CD4-positive, alpha-beta memory T cell (primary cell): ENCODE results near the gene HOXD10. TPM values are rescaled to one million over a fixed set of nuclear protein-coding genes. Genes with fewer than 3 reads are reported as not detected.

Experiments used
- CTCF ChIA-PET: fragments of 350-600 bp; sonication (Branson Sonifier 250); formaldehyde crosslinking; loops from one replicate; lab custom pipeline; 2021; ENCODE audit warnings: inconsistent platforms; ENCODE audit not compliant: partially characterized antibody; lab: Charles Lee
- POLR2A ChIA-PET: fragments of 350-600 bp; sonication (Branson Sonifier 250); formaldehyde crosslinking; loops from one replicate; lab custom pipeline; 2021; ENCODE audit not compliant: partially characterized antibody; lab: Charles Lee
- DNase-seq, 5 donors: peaks; one replicate each; pipeline versions ENCODE4 v3.0.0 to v3.0.0-alpha.2; 2020 to 2022; ENCODE audit warnings: mixed read lengths in 1 of 5
- H3K27ac ChIP-seq: one replicate; pipeline ENCODE4 v1.7.0; 2013; ENCODE audit warnings: low read depth, low read length
- H3K27me3 ChIP-seq: 2 replicates; pipeline ENCODE4 v1.7.0; 2013; ENCODE audit warnings: mild to moderate bottlenecking, low read length, moderate library complexity; ENCODE audit not compliant: insufficient read depth
- H3K36me3 ChIP-seq: 2 replicates; pipeline ENCODE4 v1.7.0; 2013; ENCODE audit warnings: mild to moderate bottlenecking, low read length, moderate library complexity; ENCODE audit not compliant: insufficient read depth
- H3K4me1 ChIP-seq: 2 replicates; pipeline ENCODE4 v1.7.0; 2013; ENCODE audit warnings: mild to moderate bottlenecking, low read length, moderate library complexity; ENCODE audit not compliant: insufficient read depth
- H3K4me3 ChIP-seq, 2 donors: one replicate each; pipeline ENCODE4 v1.7.0; 2013; ENCODE audit warnings: low read length in 2 of 2, mild to moderate bottlenecking in 1 of 2
- H3K9me3 ChIP-seq, 2 donors: one replicate each; pipeline ENCODE4 v1.7.0; 2013; ENCODE audit warnings: low read length in 2 of 2, control low read depth in 1 of 2; ENCODE audit not compliant: control insufficient read depth in 1 of 2
- H3K27ac Mint-ChIP-seq, 7 donors: one replicate each; pipeline ENCODE4 v1.8.0; 2020 to 2021; ENCODE audit warnings: mixed read lengths in 7 of 7, mild to moderate bottlenecking in 6 of 7, inconsistent platforms in 3 of 7, moderate library complexity in 3 of 7
- H3K27me3 Mint-ChIP-seq, 2 donors: one replicate each; pipeline ENCODE4 v1.8.0; 2020 to 2021; ENCODE audit warnings: mixed read lengths in 2 of 2
- H3K36me3 Mint-ChIP-seq, 2 donors: one replicate each; pipeline ENCODE4 v1.8.0; 2020 to 2021; ENCODE audit warnings: mixed read lengths in 2 of 2, inconsistent platforms in 1 of 2, mild to moderate bottlenecking in 1 of 2
- H3K4me1 Mint-ChIP-seq, 4 donors: one replicate each; pipeline ENCODE4 v1.8.0; 2020 to 2021; ENCODE audit warnings: mixed read lengths in 4 of 4, mild to moderate bottlenecking in 1 of 4
- H3K4me3 Mint-ChIP-seq, 8 donors: one replicate each; pipeline ENCODE4 v1.8.0; 2020 to 2021; ENCODE audit warnings: mixed read lengths in 8 of 8, mild to moderate bottlenecking in 7 of 8, moderate library complexity in 6 of 8, inconsistent platforms in 3 of 8
- H3K9me3 Mint-ChIP-seq, 8 donors: one replicate each; pipeline ENCODE4 v1.8.0; 2020 to 2021; ENCODE audit warnings: mixed read lengths in 8 of 8, mild to moderate bottlenecking in 5 of 8, inconsistent platforms in 3 of 8, moderate library complexity in 1 of 8
- intact Hi-C: fragments of 100-400 bp; cut with micrococcal nuclease; formaldehyde crosslinking; loops from one replicate; pipeline ENCODE4 v1.15.1; 2023
- polyA plus RNA-seq, 2 donors: library from polyadenylated mRNA; unstranded; fragments of 300-500 nt; fragmentation: Illumina TruSeq; gene quantifications; one replicate each; pipeline ENCODE4 v1.2.3, GENCODE V29; 2021
- total RNA-seq, 2 experiments: library from RNA; stranded (reverse); gene quantifications; one replicate each; pipeline ENCODE4 v1.2.3, GENCODE V29; 2021

Gene HOXD10
- total and polyA plus RNA-seq, 4 experiments from 2014 or later, result not detected

DNA sequence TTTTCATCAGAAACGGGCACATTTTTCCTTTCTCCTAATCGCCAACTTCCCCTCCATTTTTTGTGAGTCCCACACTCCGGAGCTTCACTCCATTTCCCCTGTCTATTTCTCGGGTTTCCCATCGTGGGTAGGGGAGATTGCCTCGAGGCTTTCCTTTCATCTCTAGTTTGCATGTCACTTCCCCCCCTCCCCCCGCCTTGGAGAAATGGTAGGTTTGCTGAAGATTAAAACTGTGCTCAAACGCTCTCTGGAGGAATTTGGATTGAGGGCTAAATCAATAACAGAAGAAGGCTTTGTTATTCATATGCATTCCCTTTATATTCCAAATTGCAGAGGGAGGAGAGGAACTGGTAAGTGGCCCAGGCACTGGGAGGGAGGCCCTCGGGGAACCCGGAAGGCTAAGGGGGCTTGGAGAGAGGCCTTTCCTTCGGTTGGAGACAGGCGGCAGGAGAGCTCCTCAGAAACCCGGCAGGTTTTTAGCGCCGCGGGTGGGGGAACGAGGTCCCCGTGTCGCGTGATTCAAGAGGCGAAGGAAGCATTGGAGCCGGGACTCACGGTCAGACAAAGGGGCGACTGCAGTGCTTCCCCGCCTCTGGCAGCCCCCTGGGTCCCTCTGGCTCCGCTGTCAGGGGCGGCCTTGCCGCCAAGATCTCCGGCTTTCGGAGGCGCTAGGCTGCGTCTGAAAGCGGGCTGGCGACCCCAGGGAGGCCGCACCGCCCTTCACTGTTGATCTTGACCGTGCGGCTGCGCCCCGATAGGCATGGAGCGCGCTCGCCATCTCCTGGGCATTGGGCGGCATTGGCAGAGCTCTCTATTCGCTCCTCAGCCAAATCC, 19.4 kb upstream of the HOXD10 start:
- POLR2A ChIA-PET, result interaction anchor here (1.2 kb wide), 1 partner anchor 12 kb away, joined by 3 read pairs; no protein-coding TSS in a partner anchor
- Mint-ChIP-seq H3K27ac (peak overlapping the region in 3 of 7 donors; percentile 3 to 83 (median 42)), H3K4me1 (peaks cover 12 to 39% (median 28%) of the 10 kb centered on the region in 4 donors), H3K27me3 (peaks cover 77 to 78% of the 10 kb centered on the region in 2 donors), H3K4me3 (peak overlapping the region; percentile 51 to 87 (median 82)), H3K36me3 (peaks cover 0 to 8% of the 10 kb centered on the region in 2 donors), H3K9me3 (peaks cover 0 to 34% (median 16%) of the 10 kb centered on the region in 8 donors)
- CTCF ChIA-PET, result interaction anchor here (0.5 to 4.1 kb wide), 28 partner anchors 8 to 1400 kb away, joined by 3 to 111 read pairs (median 3); partner anchors contain the start of gene LNPK
- peaks cover 27% of the 10 kb centered on the region for H3K4me1 ChIP-seq
- DNase-seq, result peak in 4 of 5 donors; percentile 56 to 61 (median 56)
- intact Hi-C loops, result loop anchor here (1.0 to 2.0 kb wide), 4 partner anchors 9 to 1060 kb away; no protein-coding TSS in a partner anchor
- peaks cover 78% of the 10 kb centered on the region for H3K27me3 ChIP-seq
- peak overlapping the region; percentile 1 to 54 for H3K4me3 ChIP-seq
- H3K27ac ChIP-seq, result no peak overlapping the region
- no peaks in the 10 kb centered on the region for H3K36me3 ChIP-seq
- H3K9me3 ChIP-seq, result no peaks in the 10 kb centered on the region

DNA sequence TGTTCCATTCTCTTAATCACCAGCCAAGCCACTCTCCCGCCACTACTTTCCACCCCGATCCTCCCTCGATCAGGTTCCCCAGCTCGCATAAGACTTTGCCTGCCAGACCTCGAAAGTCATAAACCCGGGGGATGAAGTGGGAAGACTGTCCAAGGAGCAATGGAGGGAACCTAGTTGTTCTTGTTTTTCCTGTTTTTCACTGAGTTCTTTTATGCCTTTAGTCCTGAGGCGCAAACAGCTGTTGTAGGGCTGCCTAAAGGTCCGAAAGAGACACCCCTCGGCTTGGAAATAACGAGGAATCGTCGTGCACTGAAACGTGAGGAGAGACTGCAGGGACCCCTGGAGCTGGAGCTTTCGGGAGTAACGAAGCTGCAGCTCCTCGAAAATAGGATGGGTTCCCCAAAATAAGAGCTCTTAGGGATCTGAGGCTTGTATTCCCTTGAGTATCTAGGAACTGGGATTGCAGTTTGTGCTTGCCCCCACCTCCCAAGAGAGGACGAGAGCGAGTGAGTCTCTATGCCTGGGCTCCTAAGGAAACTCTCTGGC, 18.7 kb upstream of the HOXD10 start:
- CTCF ChIA-PET, result interaction anchor here (0.5 to 4.1 kb wide), 22 partner anchors 9 to 1401 kb away, joined by 3 to 111 read pairs (median 3); partner anchors contain the start of gene LNPK
- Mint-ChIP-seq H3K4me3 (peak overlapping the region; percentile 51 to 87 (median 82)), H3K36me3 (peaks cover 0 to 8% of the 10 kb centered on the region in 2 donors), H3K4me1 (peaks cover 12 to 39% (median 28%) of the 10 kb centered on the region in 4 donors), H3K27me3 (peaks cover 83 to 85% of the 10 kb centered on the region in 2 donors), H3K9me3 (peaks cover 0 to 34% (median 19%) of the 10 kb centered on the region in 8 donors), H3K27ac (peak overlapping the region in 2 of 7 donors; percentile 3 to 83)
- Histone ChIP-seq H3K27me3 (peaks cover 85% of the 10 kb centered on the region), H3K36me3 (no peaks in the 10 kb centered on the region), H3K9me3 (no peaks in the 10 kb centered on the region), H3K4me3 (peak overlapping the region in 1 of 2 donors; percentile 54), H3K4me1 (peaks cover 27% of the 10 kb centered on the region), H3K27ac (no peak overlapping the region)
- POLR2A ChIA-PET, result no interaction called here
- intact Hi-C loops, result loop anchor here (1.0 to 2.0 kb wide), 3 partner anchors 19 to 1061 kb away; no protein-coding TSS in a partner anchor
- DNase-seq, result no peak

DNA sequence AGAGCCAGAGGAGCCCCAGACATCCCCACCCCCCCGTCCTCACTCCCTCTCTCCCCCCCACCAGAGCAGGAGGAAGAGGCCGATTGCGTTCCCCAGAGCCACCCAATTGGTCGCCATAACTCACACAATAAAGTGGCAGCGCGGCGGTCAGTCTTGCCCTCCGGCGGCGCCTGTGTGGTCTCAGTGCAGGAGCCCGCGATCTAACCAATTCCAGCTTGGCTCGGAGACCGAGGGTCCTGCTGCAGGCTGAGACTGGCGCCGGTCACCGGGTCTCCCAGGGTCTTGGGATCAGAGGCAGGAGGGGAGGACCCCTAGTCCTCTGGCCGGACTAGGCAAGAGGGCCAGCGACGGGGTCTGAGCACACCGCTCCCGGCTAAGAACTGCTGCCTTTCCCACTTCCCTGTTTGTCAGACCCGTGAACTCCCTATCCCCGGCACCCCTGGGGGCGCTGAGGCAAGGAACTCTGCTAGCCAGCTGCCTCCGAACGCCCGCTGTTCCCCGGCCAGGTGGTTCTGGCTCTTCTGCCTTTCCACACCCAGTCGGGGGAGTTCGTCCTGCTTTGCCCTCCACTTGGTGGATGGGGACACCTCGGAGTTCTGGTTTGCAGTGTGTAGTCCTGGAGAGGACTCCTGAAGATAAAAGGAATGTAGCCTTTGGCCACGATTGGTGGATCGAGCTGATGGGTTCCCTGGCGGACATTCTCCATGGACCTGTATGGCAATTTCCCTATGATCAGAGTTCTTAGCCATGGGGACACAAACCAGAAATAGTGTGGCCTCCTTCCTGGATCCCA, 18.0 kb upstream of the HOXD10 start:
- Mint-ChIP-seq H3K4me3 (peak overlapping the region in 4 of 8 donors; percentile 20 to 73 (median 28)), H3K9me3 (peaks cover 0 to 28% (median 17%) of the 10 kb centered on the region in 8 donors), H3K27ac (peak overlapping the region in 2 of 7 donors; percentile 29 to 83), H3K4me1 (peaks cover 12 to 33% (median 23%) of the 10 kb centered on the region in 4 donors), H3K27me3 (peaks cover 84 to 85% of the 10 kb centered on the region in 2 donors), H3K36me3 (peaks cover 0 to 8% of the 10 kb centered on the region in 2 donors)
- no peak for DNase-seq
- intact Hi-C loops, result no loop called here
- ChIA-PET CTCF (interaction anchor here (0.9 to 4.1 kb wide), 10 partner anchors 10 to 1401 kb away, joined by 3 to 111 read pairs (median 5); no protein-coding TSS in a partner anchor), POLR2A (no interaction called here)
- no peaks in the 10 kb centered on the region for H3K9me3 ChIP-seq
- no peak overlapping the region for H3K4me3 ChIP-seq
- peaks cover 85% of the 10 kb centered on the region for H3K27me3 ChIP-seq
- H3K27ac ChIP-seq, result no peak overlapping the region
- no peaks in the 10 kb centered on the region for H3K36me3 ChIP-seq
- peaks cover 23% of the 10 kb centered on the region for H3K4me1 ChIP-seq

DNA sequence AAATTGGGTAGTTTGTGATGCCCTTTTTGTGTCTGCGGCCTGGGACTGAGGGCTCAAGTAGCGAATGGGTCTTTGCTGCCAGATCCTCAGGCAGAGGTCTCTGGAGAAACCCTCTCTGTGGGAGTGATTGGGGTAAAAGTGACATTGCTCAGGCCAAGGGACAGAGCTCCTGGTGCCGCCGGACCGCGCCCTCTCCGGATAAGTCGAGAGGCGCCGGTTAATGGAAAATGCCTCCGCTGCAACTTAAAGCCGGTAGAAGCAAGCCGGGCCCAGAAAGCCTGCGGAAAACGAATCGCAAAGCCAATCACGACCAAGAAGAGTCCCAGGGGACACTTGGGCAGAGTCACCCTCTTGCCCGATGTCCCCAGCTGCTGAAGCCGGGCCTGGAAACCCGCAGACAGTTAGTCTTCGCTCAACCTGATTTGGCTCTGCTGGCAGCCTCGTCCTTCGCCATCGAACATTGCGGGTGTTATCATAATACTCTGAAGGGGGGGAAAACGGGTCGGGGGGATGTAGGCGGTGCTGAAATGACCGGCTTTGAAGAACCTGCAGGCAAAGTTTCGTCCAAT, 17.3 kb upstream of the HOXD10 start:
- intact Hi-C loops, result no loop called here
- H3K4me3 ChIP-seq, result no peak overlapping the region
- DNase-seq, result no peak
- H3K4me1 ChIP-seq, result peaks cover 20% of the 10 kb centered on the region
- CTCF ChIA-PET, result no interaction called here
- peaks cover 0 to 3% of the 10 kb centered on the region in 2 donors for H3K36me3 Mint-ChIP-seq
- peak overlapping the region in 3 of 8 donors; percentile 20 to 34 (median 21) for H3K4me3 Mint-ChIP-seq
- no peak overlapping the region for H3K27ac ChIP-seq
- H3K27me3 ChIP-seq, result peaks cover 85% of the 10 kb centered on the region
- H3K4me1 Mint-ChIP-seq, result peaks cover 12 to 32% (median 19%) of the 10 kb centered on the region in 4 donors
- H3K9me3 ChIP-seq, result no peaks in the 10 kb centered on the region
- POLR2A ChIA-PET, result interaction anchor here (0.7 kb wide), 1 partner anchor 10 kb away, joined by 3 read pairs; no protein-coding TSS in a partner anchor
- peaks cover 83 to 84% of the 10 kb centered on the region in 2 donors for H3K27me3 Mint-ChIP-seq
- H3K27ac Mint-ChIP-seq, result peak overlapping the region in 3 of 7 donors; percentile 29 to 80 (median 38)
- H3K9me3 Mint-ChIP-seq, result peaks cover 0 to 21% (median 12%) of the 10 kb centered on the region in 8 donors
- H3K36me3 ChIP-seq, result no peaks in the 10 kb centered on the region

DNA sequence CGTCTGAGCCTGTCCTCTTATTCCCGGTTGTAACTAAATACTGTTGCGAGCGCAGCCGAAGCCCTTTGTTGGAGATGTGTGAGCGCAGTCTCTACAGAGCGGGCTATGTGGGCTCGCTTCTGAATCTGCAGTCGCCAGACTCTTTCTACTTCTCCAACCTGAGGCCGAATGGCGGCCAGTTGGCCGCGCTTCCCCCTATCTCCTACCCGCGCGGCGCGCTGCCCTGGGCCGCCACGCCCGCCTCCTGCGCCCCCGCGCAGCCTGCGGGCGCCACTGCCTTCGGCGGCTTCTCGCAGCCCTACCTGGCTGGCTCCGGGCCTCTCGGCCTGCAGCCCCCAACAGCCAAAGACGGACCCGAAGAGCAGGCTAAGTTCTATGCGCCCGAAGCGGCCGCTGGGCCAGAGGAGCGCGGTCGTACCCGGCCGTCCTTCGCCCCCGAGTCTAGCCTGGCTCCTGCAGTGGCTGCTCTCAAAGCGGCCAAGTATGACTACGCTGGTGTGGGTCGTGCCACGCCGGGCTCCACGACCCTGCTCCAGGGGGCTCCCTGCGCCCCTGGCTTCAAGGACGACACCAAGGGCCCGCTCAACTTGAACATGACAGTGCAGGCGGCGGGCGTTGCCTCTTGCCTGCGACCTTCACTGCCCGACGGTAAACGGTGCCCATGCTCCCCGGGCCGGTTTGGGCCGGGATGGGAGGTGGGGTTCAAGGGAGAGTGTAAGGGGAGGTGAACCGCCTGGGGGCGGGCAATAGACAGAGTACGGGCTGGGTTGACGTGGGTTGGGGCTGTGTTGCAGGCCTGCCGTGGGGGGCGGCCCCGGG, 16.6 kb upstream of the HOXD10 start, which contains the start of gene HOXD12:
TSS of gene HOXD12 (plus strand) at position 68 of the 819 bp plus-strand sequence. CDS start at position 75, 7 bp downstream.
- Histone ChIP-seq H3K36me3 (no peaks in the 10 kb centered on the region), H3K9me3 (no peaks in the 10 kb centered on the region), H3K27ac (no peak within 1 kb of the TSS), H3K4me3 (no peak within 1 kb of the TSS), H3K4me1 (peaks cover 20% of the 10 kb centered on the region), H3K27me3 (peaks cover 83% of the 10 kb centered on the region)
- intact Hi-C loops, result no loop called here
- Mint-ChIP-seq H3K4me1 (peaks cover 12 to 37% (median 22%) of the 10 kb centered on the region in 4 donors), H3K4me3 (peak within 1 kb of the TSS in 4 of 8 donors; percentile 21 to 35 (median 34)), H3K27me3 (peaks cover 83% of the 10 kb centered on the region in 2 donors), H3K9me3 (peaks cover 0 to 15% (median 8%) of the 10 kb centered on the region in 8 donors), H3K27ac (peak within 1 kb of the TSS in 3 of 7 donors; percentile 35 to 80 (median 64)), H3K36me3 (peaks cover 0 to 2% of the 10 kb centered on the region in 2 donors)
- ChIA-PET POLR2A (interaction anchor here (0.7 kb wide), 1 partner anchor 11 kb away, joined by 3 read pairs; no protein-coding TSS in a partner anchor), CTCF (no interaction called here)
- no peak for DNase-seq
